HepG2 (cell line): ENCODE data around the gene POLR2M. TPM values are rescaled to one million over a fixed set of nuclear protein-coding genes. Genes with fewer than 3 reads are reported as not detected.

Experiments
- ATAC-seq: fragments of 200-7000 bp; cut with Tn5 transposase; 3 replicates; pipeline ENCODE4 v1.9.1; 2020; ENCODE audit warnings: mild to moderate bottlenecking, moderate library complexity
- BruUV-seq: library from RNA; stranded (reverse); fragments of 400-500 nt; replicated peaks from 2 replicates; lab custom pipeline; 2021; lab: Mats Ljungman, UMichigan
- CTCF ChIA-PET: fragments of 300-600 bp; formaldehyde crosslinking; extraction: SDS; loops from one replicate; lab custom pipeline; 2021; ENCODE audit warnings: low total read pairs, inconsistent platforms, low intra/inter-chr PET ratio; lab: Yijun Ruan, JAX
- POLR2A ChIA-PET: fragments of 350-600 bp; sonication (Branson Sonifier 250); formaldehyde crosslinking; loops from one replicate; lab custom pipeline; 2020; ENCODE audit warnings: antibody characterized with exemption, inconsistent platforms; lab: Yijun Ruan, JAX
- DNase-seq: peaks from one replicate; pipeline ENCODE4 v3.0.0-alpha.2; 2015; ENCODE audit warnings: low spot score
- FAIRE-seq: peaks from 3 replicates; lab custom pipeline; 2011; peaks lifted over from hg19 to GRCh38; lab: Jason Lieb, UNC
- H2AFZ ChIP-seq: one replicate; pipeline ENCODE4 v1.6.1; 2011; ENCODE audit warnings: low read length, inconsistent platforms
- H3K27ac ChIP-seq: fragments of 300-600 bp; 3 replicates; pipeline ENCODE4 v1.8.0; 2011; ENCODE audit warnings: mixed run types, mild to moderate bottlenecking, mixed read lengths, low read length, inconsistent platforms; ENCODE audit not compliant: insufficient read depth; ENCODE audit errors: extremely low read length
- H3K27me3 ChIP-seq, 2 experiments: fragments of 200-600 bp in 1 of 2; 2 replicates in 1 of 2; 3 replicates in 1 of 2; pipeline versions ENCODE4 v1.6.0 to v1.8.0; 2011; ENCODE audit warnings: low read length in 2 of 2, mild to moderate bottlenecking in 2 of 2, moderate library complexity in 2 of 2, inconsistent platforms in 1 of 2; ENCODE audit not compliant: insufficient read depth in 2 of 2, control insufficient read depth in 1 of 2
- H3K36me3 ChIP-seq, 2 experiments: fragments of 200-600 bp in 1 of 2; replicated peaks in 1 of 2; 2 replicates in 1 of 2; 3 replicates in 1 of 2; pipeline versions ENCODE4 v1.5.1 to v1.8.0; 2011; ENCODE audit warnings: low read length in 2 of 2, inconsistent platforms in 1 of 2; ENCODE audit not compliant: insufficient read depth in 2 of 2, control insufficient read depth in 1 of 2
- H3K4me1 ChIP-seq: 2 replicates; pipeline ENCODE4 v1.5.1; 2012; ENCODE audit warnings: low read length, inconsistent platforms; ENCODE audit not compliant: insufficient read depth
- H3K4me2 ChIP-seq: 2 replicates; pipeline ENCODE4 v1.6.0; 2011; ENCODE audit warnings: low read depth, low read length, inconsistent platforms
- H3K4me3 ChIP-seq, 3 experiments: fragments of 200-600 bp in 1 of 3; sonication (generic), shearing (Covaris generic) in 1 of 3; replicated peaks in 1 of 3; 2 replicates each; pipeline ENCODE4 v1.5.1; 2011 to 2016; ENCODE audit warnings: low read length in 3 of 3, inconsistent platforms in 2 of 3, low read depth in 2 of 3, mild to moderate bottlenecking in 2 of 3, control low read depth in 1 of 3, mixed read lengths in 1 of 3; ENCODE audit not compliant: insufficient read depth in 1 of 3
- H3K79me2 ChIP-seq: one replicate; pipeline ENCODE4 v1.6.1; 2011; ENCODE audit warnings: low read length, inconsistent platforms; ENCODE audit not compliant: insufficient read depth
- H3K9ac ChIP-seq: 2 replicates; pipeline ENCODE4 v1.6.0; 2011; ENCODE audit warnings: mild to moderate bottlenecking, low read depth, low read length, inconsistent platforms; ENCODE audit not compliant: insufficient read depth
- H3K9me3 ChIP-seq: 2 replicates; pipeline ENCODE4 v1.5.1; 2012; ENCODE audit warnings: mild to moderate bottlenecking, low read length
- H4K20me1 ChIP-seq: 2 replicates; pipeline ENCODE4 v1.6.0; 2011; ENCODE audit warnings: inconsistent platforms, mild to moderate bottlenecking, low read length, moderate library complexity; ENCODE audit not compliant: insufficient read depth
- FOSL1 ChIP-seq: sonication (generic); formaldehyde crosslinking; IDR thresholded peaks from 2 replicates; pipeline ENCODE4 v1.9.0; 2021; ENCODE audit warnings: missing genetic modification reagents, borderline replicate concordance
- JUNB ChIP-seq: sonication (generic); formaldehyde crosslinking; IDR thresholded peaks from 2 replicates; pipeline ENCODE4 v1.8.0; 2022; ENCODE audit warnings: missing genetic modification reagents, mild to moderate bottlenecking, borderline replicate concordance
- ZFP62 ChIP-seq: sonication (generic); formaldehyde crosslinking; IDR thresholded peaks from 2 replicates; pipeline ENCODE4 v1.4.0; 2020; ENCODE audit warnings: missing genetic modification reagents
- ZNF549 ChIP-seq: sonication (generic); formaldehyde crosslinking; IDR thresholded peaks from 2 replicates; pipeline ENCODE4 v1.5.0; 2020; ENCODE audit warnings: missing genetic modification reagents
- ZNF761 ChIP-seq: sonication (generic); formaldehyde crosslinking; conservative IDR thresholded peaks from 2 replicates; pipeline ENCODE4 v1.4.0; 2020; ENCODE audit warnings: mild to moderate bottlenecking, missing genetic modification reagents
- ZNF788 ChIP-seq: sonication (generic); formaldehyde crosslinking; IDR thresholded peaks from 2 replicates; pipeline ENCODE4 v1.5.0; 2020; ENCODE audit warnings: mild to moderate bottlenecking, missing genetic modification reagents, borderline replicate concordance
- WGBS: methylation state at CpG from one replicate; pipeline ENCODE4 v1.1.6; 2017; ENCODE audit warnings: low lambda C conversion rate; 5-methylcytosine and 5-hydroxymethylcytosine counted together
- in situ Hi-C: cut with HindIII; loops from 2 replicates; pipeline ENCODE4 v1.10.0; 2017; ENCODE audit warnings: low pct_unique_long_range_greater_than_20kb; ENCODE audit not compliant: extremely low pct_ligation_motif_present
- intact Hi-C: fragments of 100-400 bp; cut with micrococcal nuclease; formaldehyde crosslinking; loops from one replicate; pipeline ENCODE4 v1.10.0; 2022; ENCODE audit not compliant: unreplicated experiment
- polyA plus RNA-seq, 8 experiments: library from polyadenylated mRNA; depleted of rRNA in 3 of 8; stranded (reverse) in 7 of 8; unstranded in 1 of 8; fragments of >200 nt; fragmentation: Illumina TruSeq in 4 of 8; extraction: Trizol in 4 of 8; gene quantifications; 2 replicates each; pipeline versions ENCODE4 v1.2.1 to v1.2.3, GENCODE V29; 2011 to 2016; ENCODE audit warnings: low read depth in 4 of 8, missing spikeins in 1 of 8, mixed read lengths in 1 of 8; ENCODE audit not compliant: insufficient read depth in 1 of 8
- total RNA-seq, 5 experiments: library from RNA; depleted of rRNA; stranded (reverse); fragments of >200 nt; fragmentation: Illumina TruSeq; extraction: Trizol; gene quantifications; 2 replicates each; pipeline ENCODE4 v1.2.3, GENCODE V29; 2016; ENCODE audit warnings: low read depth in 1 of 5
- TF ChIP-seq, protein P1 (sequence below): IDR thresholded peaks from 2 replicates; pipeline ENCODE4 v1.6.1; 2016; ENCODE audit warnings: missing compliant biosample characterization, missing genetic modification reagents, borderline replicate concordance
- TF ChIP-seq, protein P2 (sequence below): sonication (generic); formaldehyde crosslinking; IDR thresholded peaks from 2 replicates; pipeline ENCODE4 v1.5.1; 2020; ENCODE audit warnings: missing genetic modification reagents, mild to moderate bottlenecking, borderline replicate concordance
- TF ChIP-seq, protein P3 (sequence below), 2 experiments: sonication (generic) in 1 of 2; formaldehyde crosslinking in 1 of 2; IDR thresholded peaks; 2 replicates each; pipeline versions ENCODE4 v1.4.0 to v1.6.1; 2018 to 2020; ENCODE audit warnings: missing genetic modification reagents in 2 of 2, borderline replicate concordance in 1 of 2, low read depth in 1 of 2, mild to moderate bottlenecking in 1 of 2, missing biosample characterization in 1 of 2

Gene POLR2M
- total and polyA plus RNA-seq, 2 of the 13 experiments (the other 11 are each of a cell fraction or from before 2014, with no cell fraction given) = 25.9 to 48.5 TPM

DNA sequence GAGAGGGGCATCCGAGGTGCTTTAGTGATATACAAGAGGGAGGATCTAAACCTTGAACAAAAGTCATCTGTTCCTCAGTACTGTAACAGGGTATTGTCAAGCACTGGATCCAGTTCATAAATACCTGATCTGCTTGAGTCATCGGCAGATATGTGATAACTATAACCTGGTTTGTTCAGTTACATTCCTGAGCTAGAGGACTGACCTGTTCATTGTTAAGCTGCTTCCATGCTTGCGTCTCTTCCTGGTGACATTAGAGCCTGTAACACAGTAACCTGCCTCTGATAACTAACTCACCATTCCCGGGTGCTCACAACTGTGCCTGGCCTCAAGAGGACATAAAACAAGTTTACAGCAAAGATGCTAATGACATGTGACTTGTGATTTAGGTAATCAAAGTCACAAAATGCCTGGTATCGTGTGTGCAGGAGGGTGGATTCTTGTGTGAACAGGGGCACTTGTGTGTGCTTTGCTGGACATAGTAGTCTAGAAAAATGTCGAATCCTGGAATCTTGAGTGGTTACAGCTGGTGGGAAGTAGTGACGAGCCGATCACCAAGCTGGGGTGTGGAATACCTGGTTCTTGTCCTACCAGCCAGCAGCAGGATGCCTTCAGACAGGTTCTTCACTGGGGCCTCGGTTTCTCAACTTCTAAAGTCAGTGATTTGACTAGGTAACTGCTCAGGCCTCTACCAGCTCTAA lies 30.9 kb upstream of the POLR2M start:
- H3K4me2 ChIP-seq = no peak overlapping the region
- H3K9ac ChIP-seq = no peak overlapping the region
- BruUV-seq = no TSS peak
- peaks cover 2 to 18% of the 10 kb centered on the region in 2 experiments; a peak in 2 of 5 replicates for H3K27me3 ChIP-seq
- H3K4me3 ChIP-seq = no peak overlapping the region
- in situ Hi-C loops = no loop called here
- ATAC-seq (no peak), FAIRE-seq (no peak), DNase-seq (peak; percentile 21)
- intact Hi-C loops = no loop called here
- H3K79me2 ChIP-seq = no peaks in the 10 kb centered on the region
- H3K27ac ChIP-seq = no peak overlapping the region
- ChIA-PET CTCF (no interaction called here), POLR2A (no interaction called here)
- WGBS = 13% methylated on average over 6 of the region's 9 CpGs
- no peaks in the 10 kb centered on the region for H3K36me3 ChIP-seq
- H3K9me3 ChIP-seq = no peaks in the 10 kb centered on the region
- no peaks in the 10 kb centered on the region for H4K20me1 ChIP-seq
- TF ChIP-seq, protein P1, sequence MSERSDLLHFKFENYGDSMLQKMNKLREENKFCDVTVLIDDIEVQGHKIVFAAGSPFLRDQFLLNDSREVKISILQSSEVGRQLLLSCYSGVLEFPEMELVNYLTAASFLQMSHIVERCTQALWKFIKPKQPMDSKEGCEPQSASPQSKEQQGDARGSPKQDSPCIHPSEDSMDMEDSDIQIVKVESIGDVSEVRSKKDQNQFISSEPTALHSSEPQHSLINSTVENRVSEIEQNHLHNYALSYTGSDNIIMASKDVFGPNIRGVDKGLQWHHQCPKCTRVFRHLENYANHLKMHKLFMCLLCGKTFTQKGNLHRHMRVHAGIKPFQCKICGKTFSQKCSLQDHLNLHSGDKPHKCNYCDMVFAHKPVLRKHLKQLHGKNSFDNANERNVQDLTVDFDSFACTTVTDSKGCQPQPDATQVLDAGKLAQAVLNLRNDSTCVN = no peak
- no peak for TF ChIP-seq ZNF549
- TF ChIP-seq JUNB = no peak
- H3K4me1 ChIP-seq = no peaks in the 10 kb centered on the region
- no peak overlapping the region for H2AFZ ChIP-seq

DNA sequence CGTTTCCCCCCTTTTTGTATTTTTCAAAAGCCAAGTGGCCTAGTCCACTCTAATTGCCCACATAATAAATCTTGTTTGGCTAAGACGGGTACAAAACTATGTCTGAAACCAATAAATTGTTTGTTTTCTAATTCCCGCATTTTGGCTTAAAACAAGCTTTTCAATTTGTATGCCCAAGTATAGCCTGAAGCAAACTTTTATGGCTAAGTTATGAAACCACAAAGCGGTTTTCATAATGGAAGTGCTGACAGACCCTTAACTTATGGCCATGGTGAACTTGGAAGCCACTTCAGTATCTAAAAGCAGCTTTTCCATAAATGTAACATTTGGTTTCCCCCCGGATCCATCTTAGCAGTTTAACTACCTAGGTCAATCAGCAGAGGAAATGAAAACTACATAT lies 29.9 kb upstream of the POLR2M start:
- Histone ChIP-seq H3K27me3 (peaks cover 2 to 18% of the 10 kb centered on the region in 2 experiments; a peak in 2 of 5 replicates), H3K27ac (no peak overlapping the region), H3K4me2 (no peak overlapping the region), H3K36me3 (no peaks in the 10 kb centered on the region), H2AFZ (no peak overlapping the region), H3K9ac (no peak overlapping the region), H3K4me3 (no peak overlapping the region), H3K9me3 (no peaks in the 10 kb centered on the region), H4K20me1 (no peaks in the 10 kb centered on the region), H3K4me1 (no peaks in the 10 kb centered on the region), H3K79me2 (no peaks in the 10 kb centered on the region)
- POLR2A ChIA-PET = no interaction called here
- DNase-seq (no peak), FAIRE-seq (no peak), ATAC-seq (no peak)
- intact Hi-C loops = no loop called here
- CTCF ChIA-PET = no interaction called here
- no TSS peak for BruUV-seq
- in situ Hi-C loops = no loop called here
- TF ChIP-seq ZNF788 (CRISPR knock-in tag) (no peak), ZFP62 (no peak), ZNF761 (CRISPR knock-in tag) (no peak), FOSL1 (CRISPR knock-in tag) (no peak)
- TF ChIP-seq, protein P2, sequence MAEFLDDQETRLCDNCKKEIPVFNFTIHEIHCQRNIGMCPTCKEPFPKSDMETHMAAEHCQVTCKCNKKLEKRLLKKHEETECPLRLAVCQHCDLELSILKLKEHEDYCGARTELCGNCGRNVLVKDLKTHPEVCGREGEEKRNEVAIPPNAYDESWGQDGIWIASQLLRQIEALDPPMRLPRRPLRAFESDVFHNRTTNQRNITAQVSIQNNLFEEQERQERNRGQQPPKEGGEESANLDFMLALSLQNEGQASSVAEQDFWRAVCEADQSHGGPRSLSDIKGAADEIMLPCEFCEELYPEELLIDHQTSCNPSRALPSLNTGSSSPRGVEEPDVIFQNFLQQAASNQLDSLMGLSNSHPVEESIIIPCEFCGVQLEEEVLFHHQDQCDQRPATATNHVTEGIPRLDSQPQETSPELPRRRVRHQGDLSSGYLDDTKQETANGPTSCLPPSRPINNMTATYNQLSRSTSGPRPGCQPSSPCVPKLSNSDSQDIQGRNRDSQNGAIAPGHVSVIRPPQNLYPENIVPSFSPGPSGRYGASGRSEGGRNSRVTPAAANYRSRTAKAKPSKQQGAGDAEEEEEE (CRISPR knock-in tag) = no peak
- TF ChIP-seq, protein P3, sequence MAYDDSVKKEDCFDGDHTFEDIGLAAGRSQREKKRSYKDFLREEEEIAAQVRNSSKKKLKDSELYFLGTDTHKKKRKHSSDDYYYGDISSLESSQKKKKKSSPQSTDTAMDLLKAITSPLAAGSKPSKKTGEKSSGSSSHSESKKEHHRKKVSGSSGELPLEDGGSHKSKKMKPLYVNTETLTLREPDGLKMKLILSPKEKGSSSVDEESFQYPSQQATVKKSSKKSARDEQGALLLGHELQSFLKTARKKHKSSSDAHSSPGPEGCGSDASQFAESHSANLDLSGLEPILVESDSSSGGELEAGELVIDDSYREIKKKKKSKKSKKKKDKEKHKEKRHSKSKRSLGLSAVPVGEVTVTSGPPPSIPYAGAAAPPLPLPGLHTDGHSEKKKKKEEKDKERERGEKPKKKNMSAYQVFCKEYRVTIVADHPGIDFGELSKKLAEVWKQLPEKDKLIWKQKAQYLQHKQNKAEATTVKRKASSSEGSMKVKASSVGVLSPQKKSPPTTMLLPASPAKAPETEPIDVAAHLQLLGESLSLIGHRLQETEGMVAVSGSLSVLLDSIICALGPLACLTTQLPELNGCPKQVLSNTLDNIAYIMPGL (CRISPR knock-in tag; IDR thresholded peaks at IDR 0.05; ENCODE audit: borderline replicate concordance in 1 of 2, low read depth in 1 of 2) = no peak
- 49% methylated on average over 5 of the region's 5 CpGs for WGBS
